Measurements from ENCODE around the gene CNOT4.

The CNOT4 gene, protein sequence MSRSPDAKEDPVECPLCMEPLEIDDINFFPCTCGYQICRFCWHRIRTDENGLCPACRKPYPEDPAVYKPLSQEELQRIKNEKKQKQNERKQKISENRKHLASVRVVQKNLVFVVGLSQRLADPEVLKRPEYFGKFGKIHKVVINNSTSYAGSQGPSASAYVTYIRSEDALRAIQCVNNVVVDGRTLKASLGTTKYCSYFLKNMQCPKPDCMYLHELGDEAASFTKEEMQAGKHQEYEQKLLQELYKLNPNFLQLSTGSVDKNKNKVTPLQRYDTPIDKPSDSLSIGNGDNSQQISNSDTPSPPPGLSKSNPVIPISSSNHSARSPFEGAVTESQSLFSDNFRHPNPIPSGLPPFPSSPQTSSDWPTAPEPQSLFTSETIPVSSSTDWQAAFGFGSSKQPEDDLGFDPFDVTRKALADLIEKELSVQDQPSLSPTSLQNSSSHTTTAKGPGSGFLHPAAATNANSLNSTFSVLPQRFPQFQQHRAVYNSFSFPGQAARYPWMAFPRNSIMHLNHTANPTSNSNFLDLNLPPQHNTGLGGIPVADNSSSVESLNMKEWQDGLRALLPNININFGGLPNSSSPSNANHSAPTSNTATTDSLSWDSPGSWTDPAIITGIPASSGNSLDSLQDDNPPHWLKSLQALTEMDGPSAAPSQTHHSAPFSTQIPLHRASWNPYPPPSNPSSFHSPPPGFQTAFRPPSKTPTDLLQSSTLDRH

GRCh38 chr7:135509839-135510591 is at the start of gene CNOT4:
TSS of gene CNOT4 (minus strand) at chr7:135510102. CDS start at chr7:135438331, 71,771 bp downstream.
- Histone ChIP-seq H3K27ac (peak within 1 kb of the TSS; percentile 86), H3K36me3 (ENCODE audit: insufficient read depth, low read length) (peaks cover 4% of the 10 kb centered on the region; the same call in 1 of the 2 replicates), H3K9me3 (ENCODE audit: low read depth, low read length) (no peaks in the 10 kb centered on the region), H3K9ac (ENCODE audit: insufficient read length) (peak within 1 kb of the TSS; percentile 91), H3K4me3 (peak within 1 kb of the TSS; percentile 91)
- peak; percentile 75 for DNase-seq (ENCODE audit: low read depth, low spot score)
- TF ChIP-seq EZH2 (IDR thresholded peaks at IDR 0.05) (no peak), FOXP2 (optimal IDR thresholded peaks at IDR 0.05; ENCODE audit: control extremely low read depth, extremely low read length, insufficient read depth) (peak; percentile 57), POLR2AphosphoS5 (IDR thresholded peaks at IDR 0.05; ENCODE audit: borderline replicate concordance, low read depth, low read length) (peak; percentile 89)

DNA sequence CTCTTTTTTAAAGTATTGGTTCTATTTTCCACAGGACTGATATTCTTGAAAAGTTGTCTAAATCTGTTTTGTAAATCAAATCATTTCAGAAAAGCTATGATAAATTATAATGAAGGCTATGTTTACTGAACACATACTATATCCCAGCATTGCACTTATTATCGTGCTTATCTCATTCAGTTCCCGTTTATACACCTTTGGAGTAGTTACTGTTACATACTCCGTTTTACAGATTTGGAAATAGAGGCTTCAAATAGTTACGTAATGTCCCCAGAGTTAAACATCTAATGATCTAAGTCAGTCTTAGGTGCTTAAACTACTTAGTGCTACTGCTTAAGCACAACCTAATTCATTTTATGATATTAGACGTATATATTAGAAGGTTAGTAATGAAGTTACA is 49.0 kb upstream of the CNOT4 start:
- DNase-seq (ENCODE audit: low read depth, low spot score) = no peak
- H3K27ac ChIP-seq = no peak overlapping the region

GRCh38 chr7:135558337-135558767 is 48.5 kb upstream of the CNOT4 start:
- Histone ChIP-seq H3K27ac (peak overlapping the region; percentile 95), H3K9me3 (ENCODE audit: low read depth, low read length) (no peaks in the 10 kb centered on the region), H3K9ac (ENCODE audit: insufficient read length) (peak overlapping the region; percentile 99), H3K36me3 (ENCODE audit: insufficient read depth, low read length) (no peaks in the 10 kb centered on the region; the same call in 1 of the 2 replicates), H3K4me3 (peak overlapping the region; percentile 84)
- DNase-seq (ENCODE audit: low read depth, low spot score) = peak; percentile 20
- TF ChIP-seq FOXP2 (optimal IDR thresholded peaks at IDR 0.05; ENCODE audit: control extremely low read depth, extremely low read length, insufficient read depth) = no peak
- TF ChIP-seq EZH2 (IDR thresholded peaks at IDR 0.05) = no peak
- TF ChIP-seq POLR2AphosphoS5 (IDR thresholded peaks at IDR 0.05; ENCODE audit: borderline replicate concordance, low read depth, low read length) = no peak

More for the DNA sequence above, 49.0 kb upstream of the CNOT4 start:
- TF ChIP-seq POLR2AphosphoS5 (IDR thresholded peaks at IDR 0.05; ENCODE audit: borderline replicate concordance, low read depth, low read length) = no peak
- no peak for TF ChIP-seq EZH2 (IDR thresholded peaks at IDR 0.05)
- no peak for TF ChIP-seq FOXP2 (optimal IDR thresholded peaks at IDR 0.05; ENCODE audit: control extremely low read depth, extremely low read length, insufficient read depth)
- Histone ChIP-seq H3K9ac (ENCODE audit: insufficient read length) (peak overlapping the region; percentile 99), H3K9me3 (ENCODE audit: low read depth, low read length) (no peaks in the 10 kb centered on the region), H3K4me3 (peak overlapping the region; percentile 84), H3K36me3 (ENCODE audit: insufficient read depth, low read length) (no peaks in the 10 kb centered on the region; the same call in 1 of the 2 replicates)

DNA sequence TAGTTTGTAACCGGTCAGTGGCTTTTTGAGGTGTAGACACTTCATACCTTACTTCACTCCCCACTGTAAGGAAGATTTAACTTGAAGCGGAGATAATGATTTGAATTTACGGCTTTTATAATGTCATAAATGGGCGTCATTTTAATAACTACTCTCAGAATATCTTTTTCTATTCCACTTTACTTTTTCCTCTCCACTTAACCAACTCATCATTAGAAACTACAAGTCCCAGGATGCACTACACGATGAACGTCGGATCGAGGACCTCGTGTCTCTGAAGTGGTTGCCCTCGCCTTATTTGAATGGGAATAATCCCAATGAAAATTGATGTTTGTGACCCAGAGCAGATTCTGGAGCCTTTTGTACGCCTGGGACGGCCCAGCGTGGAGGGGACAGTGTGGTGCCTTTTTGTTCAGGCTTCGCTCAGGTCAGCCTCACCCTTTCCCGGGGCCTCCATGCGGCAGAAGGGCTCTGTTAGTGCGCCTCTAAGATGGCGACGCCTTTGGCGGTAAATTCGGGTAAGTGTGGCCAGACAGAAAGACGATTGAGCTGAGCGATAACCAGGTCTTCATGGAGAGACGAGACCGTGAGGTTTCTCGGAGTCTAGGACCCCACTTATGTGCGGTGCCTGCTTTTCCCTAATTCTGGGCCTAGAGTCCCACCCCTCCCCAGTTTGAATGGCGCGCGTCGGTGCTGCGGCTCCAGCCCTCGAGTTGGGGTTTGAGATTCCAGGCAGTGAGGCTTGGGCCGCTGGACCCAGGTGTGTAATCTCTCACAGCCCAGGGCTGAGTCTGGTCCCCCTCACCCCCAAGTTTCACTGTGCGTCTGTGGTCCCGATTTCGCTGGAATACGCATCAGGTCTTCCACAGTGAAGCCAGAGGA is 47.8 kb upstream of the CNOT4 start, which contains the start of gene NUP205:
Gene NUP205 (plus strand): TSS at position 463 of the 882 bp plus-strand sequence. CDS start 28 bp downstream, at position 491.
- peak within 1 kb of the TSS; percentile 99 for H3K9ac ChIP-seq (ENCODE audit: insufficient read length)
- TF ChIP-seq POLR2AphosphoS5 (IDR thresholded peaks at IDR 0.05; ENCODE audit: borderline replicate concordance, low read depth, low read length) (peak; percentile 96), EZH2 (IDR thresholded peaks at IDR 0.05) (no peak)
- H3K4me3 ChIP-seq = peak within 1 kb of the TSS; percentile 84
- no peaks in the 10 kb centered on the region for H3K9me3 ChIP-seq (ENCODE audit: low read depth, low read length)
- H3K36me3 ChIP-seq (ENCODE audit: insufficient read depth, low read length) = no peaks in the 10 kb centered on the region; the same call in 1 of the 2 replicates
- DNase-seq (ENCODE audit: low read depth, low spot score) = peak; percentile 83
- H3K27ac ChIP-seq = peak within 1 kb of the TSS; percentile 95

DNA sequence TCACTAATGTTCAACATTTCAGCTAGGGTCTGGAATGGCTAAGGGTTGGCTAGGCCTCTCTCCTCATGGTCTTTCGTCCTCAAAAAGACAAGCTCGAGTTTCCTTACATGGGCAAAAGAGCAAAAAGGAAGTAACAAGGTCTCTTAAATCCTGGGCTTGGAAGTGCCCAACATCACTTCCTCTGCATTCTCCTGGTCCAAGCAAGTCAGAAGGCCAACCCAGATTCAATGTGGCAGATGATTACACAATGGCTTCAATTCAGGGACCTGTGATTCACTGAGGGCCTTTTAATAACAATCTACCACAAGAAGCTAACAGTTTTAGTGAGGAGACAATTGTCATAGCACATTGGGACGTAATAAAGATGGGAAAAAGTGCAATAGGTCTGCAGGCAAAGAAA is 43.4 kb upstream of the CNOT4 start:
- Histone ChIP-seq H3K36me3 (ENCODE audit: insufficient read depth, low read length) (no peaks in the 10 kb centered on the region), H3K9me3 (ENCODE audit: low read depth, low read length) (no peaks in the 10 kb centered on the region), H3K4me3 (no peak overlapping the region), H3K9ac (ENCODE audit: insufficient read length) (no peak overlapping the region), H3K27ac (no peak overlapping the region)
- TF ChIP-seq FOXP2 (optimal IDR thresholded peaks at IDR 0.05; ENCODE audit: control extremely low read depth, extremely low read length, insufficient read depth) (no peak), EZH2 (IDR thresholded peaks at IDR 0.05) (no peak), POLR2AphosphoS5 (IDR thresholded peaks at IDR 0.05; ENCODE audit: borderline replicate concordance, low read depth, low read length) (no peak)
- no peak for DNase-seq (ENCODE audit: low read depth, low spot score)

DNA sequence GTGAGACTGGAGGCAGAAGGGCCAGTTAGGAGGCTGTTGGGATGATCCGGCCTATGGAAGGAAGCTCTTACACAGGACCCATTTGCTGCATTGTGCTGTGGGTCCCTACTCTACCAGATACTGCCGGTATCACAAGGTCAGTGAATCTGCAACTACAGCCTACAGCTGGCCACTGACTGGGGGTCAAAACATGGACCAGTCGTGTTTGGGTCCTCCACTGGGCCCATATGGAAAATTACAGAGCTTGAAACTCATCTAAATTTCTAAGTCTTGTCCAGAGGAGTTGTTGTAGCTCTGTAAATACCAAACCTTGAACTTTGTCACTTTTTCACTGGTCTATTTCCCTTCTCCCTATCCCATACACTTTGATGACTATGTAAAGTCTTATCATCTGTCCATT is 42.2 kb upstream of the CNOT4 start:
- no peak for TF ChIP-seq FOXP2 (optimal IDR thresholded peaks at IDR 0.05; ENCODE audit: control extremely low read depth, extremely low read length, insufficient read depth)
- no peak for TF ChIP-seq EZH2 (IDR thresholded peaks at IDR 0.05)
- no peak for TF ChIP-seq POLR2AphosphoS5 (IDR thresholded peaks at IDR 0.05; ENCODE audit: borderline replicate concordance, low read depth, low read length)
- no peaks in the 10 kb centered on the region for H3K36me3 ChIP-seq (ENCODE audit: insufficient read depth, low read length)
- H3K4me3 ChIP-seq = no peak overlapping the region

GRCh38 chr7:135550196-135550595 is 40.3 kb upstream of the CNOT4 start:
- H3K36me3 ChIP-seq (ENCODE audit: insufficient read depth, low read length) = no peaks in the 10 kb centered on the region
- H3K9me3 ChIP-seq (ENCODE audit: low read depth, low read length) = no peaks in the 10 kb centered on the region
- TF ChIP-seq EZH2 (IDR thresholded peaks at IDR 0.05) (no peak), FOXP2 (optimal IDR thresholded peaks at IDR 0.05; ENCODE audit: control extremely low read depth, extremely low read length, insufficient read depth) (no peak), POLR2AphosphoS5 (IDR thresholded peaks at IDR 0.05; ENCODE audit: borderline replicate concordance, low read depth, low read length) (no peak)
- no peak for DNase-seq (ENCODE audit: low read depth, low spot score)
- H3K9ac ChIP-seq (ENCODE audit: insufficient read length) = no peak overlapping the region
- H3K4me3 ChIP-seq = no peak overlapping the region
- no peak overlapping the region for H3K27ac ChIP-seq

More for the DNA sequence above, 42.2 kb upstream of the CNOT4 start:
- Histone ChIP-seq H3K27ac (no peak overlapping the region), H3K9ac (ENCODE audit: insufficient read length) (no peak overlapping the region), H3K9me3 (ENCODE audit: low read depth, low read length) (no peaks in the 10 kb centered on the region)
- no peak for DNase-seq (ENCODE audit: low read depth, low spot score)

All from SK-N-MC (cell line).